Breast epithelium (tissue), 4 donors: ENCODE measurements around the gene NBEAL1. TPM values are rescaled to one million over a fixed set of nuclear protein-coding genes. Genes with fewer than 3 reads are reported as not detected.
"Not testable (repeated sequence)": the region's sequence is repeated elsewhere in the genome, so short reads cannot be mapped to it uniquely, and the experiment has no call there.

Experiments
- DNase-seq, 2 donors: peaks; one replicate each; pipeline ENCODE4 v3.0.0-alpha.2; 2019; ENCODE audit warnings: low spot score in 2 of 2
- H3K27ac ChIP-seq, 2 donors: fragments of 200-600 bp; sonication (generic) in 1 of 2; one replicate each; pipeline ENCODE4 v1.5.1; 2016 to 2019; ENCODE audit warnings: mild to moderate bottlenecking in 1 of 2
- H3K27me3 ChIP-seq, 2 donors: fragments of 200-600 bp; sonication (generic) in 1 of 2; one replicate each; pipeline versions ENCODE4 v1.5.1 to v1.6.0; 2017 to 2019; ENCODE audit warnings: control low read depth in 1 of 2, mild to moderate bottlenecking in 1 of 2
- H3K36me3 ChIP-seq: fragments of 200-600 bp; one replicate; pipeline ENCODE4 v1.5.1; 2019
- H3K4me1 ChIP-seq, 2 donors: fragments of 200-600 bp; sonication (generic); one replicate each; pipeline ENCODE4 v1.5.1; 2016 to 2019; ENCODE audit warnings: control low read depth in 1 of 2
- H3K4me3 ChIP-seq, 3 donors: fragments of 200-600 bp; sonication (generic); 1 replicate in 2 of 3; 2 replicates in 1 of 3; pipeline ENCODE4 v1.5.1; 2016 to 2019; ENCODE audit warnings: mild to moderate bottlenecking in 3 of 3, moderate library complexity in 2 of 3
- H3K9me3 ChIP-seq, 2 donors: fragments of 200-600 bp; sonication (generic) in 1 of 2; one replicate each; pipeline ENCODE4 v1.5.1; 2016 to 2019; ENCODE audit warnings: control low read depth in 1 of 2
- POLR2A ChIP-seq: fragments of 450-650 bp; IDR thresholded peaks from one replicate; pipeline ENCODE4 v1.6.1; 2016; ENCODE audit warnings: antibody characterized with exemption, mild to moderate bottlenecking, moderate library complexity
- POLR2AphosphoS5 ChIP-seq, 3 donors: sonication (generic); formaldehyde crosslinking; IDR thresholded peaks; one replicate each; pipeline ENCODE4 v1.6.1; 2017; ENCODE audit warnings: antibody characterized with exemption in 3 of 3
- intact Hi-C: fragments of 100-400 bp; cut with DNase I; formaldehyde crosslinking; loops from one replicate; pipeline ENCODE4 v1.15.1; 2023; ENCODE audit warnings: low total_unique reads
- total RNA-seq, 3 donors: library from RNA; depleted of rRNA; stranded (reverse); fragments of >200 nt; gene quantifications; one replicate each; pipeline ENCODE4 v1.1.0, GENCODE V29; 2016
- TF ChIP-seq, protein P1 (sequence below), 3 donors: fragments of 450-650 bp; IDR thresholded peaks; one replicate each; pipeline ENCODE4 v1.5.1; 2016 to 2017; ENCODE audit warnings: antibody characterized with exemption in 3 of 3, mild to moderate bottlenecking in 3 of 3, moderate library complexity in 3 of 3

Gene NBEAL1
- total RNA-seq, 3 donors from 2014 or later = 34.7 to 84.3 (median 64.9) TPM

DNA sequence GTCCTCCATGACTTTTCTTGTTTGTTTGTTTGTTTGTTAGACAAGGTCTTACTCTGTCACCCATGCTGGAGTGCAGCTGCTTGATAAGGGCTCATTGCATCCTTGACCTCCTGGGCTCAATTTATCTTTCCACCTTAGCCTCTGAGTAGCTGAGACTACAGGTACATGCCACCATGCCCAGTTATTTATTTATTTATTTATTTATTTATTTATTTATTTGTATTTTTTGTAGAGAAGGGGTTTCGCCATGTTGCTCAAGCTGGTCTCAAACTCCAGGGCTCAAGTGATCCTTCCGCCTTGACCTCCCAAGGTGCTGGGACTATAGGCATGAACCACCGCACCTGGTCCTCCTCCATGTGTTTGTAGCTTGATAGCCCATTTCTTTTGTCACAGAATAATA, 37.9 kb downstream of the NBEAL1 start:
- Histone ChIP-seq H3K36me3 (no peaks in the 10 kb centered on the region), H3K27me3 (no peaks in the 10 kb centered on the region), H3K9me3 (no peaks in the 10 kb centered on the region), H3K27ac (no peak overlapping the region), H3K4me3 (no peak overlapping the region), H3K4me1 (no peaks in the 10 kb centered on the region)
- DNase-seq = no peak
- TF ChIP-seq, protein P1, sequence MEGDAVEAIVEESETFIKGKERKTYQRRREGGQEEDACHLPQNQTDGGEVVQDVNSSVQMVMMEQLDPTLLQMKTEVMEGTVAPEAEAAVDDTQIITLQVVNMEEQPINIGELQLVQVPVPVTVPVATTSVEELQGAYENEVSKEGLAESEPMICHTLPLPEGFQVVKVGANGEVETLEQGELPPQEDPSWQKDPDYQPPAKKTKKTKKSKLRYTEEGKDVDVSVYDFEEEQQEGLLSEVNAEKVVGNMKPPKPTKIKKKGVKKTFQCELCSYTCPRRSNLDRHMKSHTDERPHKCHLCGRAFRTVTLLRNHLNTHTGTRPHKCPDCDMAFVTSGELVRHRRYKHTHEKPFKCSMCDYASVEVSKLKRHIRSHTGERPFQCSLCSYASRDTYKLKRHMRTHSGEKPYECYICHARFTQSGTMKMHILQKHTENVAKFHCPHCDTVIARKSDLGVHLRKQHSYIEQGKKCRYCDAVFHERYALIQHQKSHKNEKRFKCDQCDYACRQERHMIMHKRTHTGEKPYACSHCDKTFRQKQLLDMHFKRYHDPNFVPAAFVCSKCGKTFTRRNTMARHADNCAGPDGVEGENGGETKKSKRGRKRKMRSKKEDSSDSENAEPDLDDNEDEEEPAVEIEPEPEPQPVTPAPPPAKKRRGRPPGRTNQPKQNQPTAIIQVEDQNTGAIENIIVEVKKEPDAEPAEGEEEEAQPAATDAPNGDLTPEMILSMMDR (IDR thresholded peaks at IDR 0.05) = no peak
- intact Hi-C loops = no loop called here

DNA sequence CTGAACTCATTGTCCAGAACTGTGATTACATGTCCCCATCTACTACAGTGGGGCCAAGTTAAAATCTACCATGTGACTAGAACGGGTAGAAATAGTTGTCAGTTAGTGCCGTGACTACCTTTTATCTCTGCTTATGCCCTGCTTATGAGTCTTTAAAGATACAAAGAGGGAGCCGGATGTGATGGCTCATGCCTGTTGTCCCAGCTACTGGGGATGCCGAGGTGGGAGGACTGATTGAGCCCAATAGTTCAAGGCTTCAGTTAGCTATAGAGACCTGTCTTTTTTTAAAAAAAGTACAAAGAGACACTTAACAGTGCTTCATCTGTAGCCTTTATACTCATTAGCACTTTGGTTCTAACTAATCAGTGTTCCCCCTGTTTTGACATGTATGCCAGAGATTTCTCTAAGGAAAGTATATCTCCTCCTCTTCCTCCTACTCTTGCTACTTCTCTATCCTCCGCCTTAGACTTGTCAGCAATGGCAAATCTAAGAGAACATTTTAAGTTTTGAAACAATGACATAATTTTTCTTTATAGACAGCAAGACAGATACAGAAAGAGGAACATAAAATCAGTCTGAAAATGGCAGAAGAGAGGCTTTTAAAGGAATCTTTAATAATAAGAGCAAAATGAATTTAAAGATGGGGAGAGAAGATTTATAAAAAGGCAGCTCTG, 45.0 kb downstream of the NBEAL1 start:
- Histone ChIP-seq H3K9me3 (no peaks in the 10 kb centered on the region), H3K36me3 (no peaks in the 10 kb centered on the region), H3K4me3 (no peak overlapping the region), H3K27me3 (no peaks in the 10 kb centered on the region), H3K27ac (no peak overlapping the region), H3K4me1 (no peaks in the 10 kb centered on the region)
- TF ChIP-seq POLR2A (no peak), POLR2AphosphoS5 (IDR thresholded peaks at IDR 0.05) (no peak)
- TF ChIP-seq, protein P1 (IDR thresholded peaks at IDR 0.05) = no peak
- DNase-seq = no peak
- intact Hi-C loops = no loop called here

DNA sequence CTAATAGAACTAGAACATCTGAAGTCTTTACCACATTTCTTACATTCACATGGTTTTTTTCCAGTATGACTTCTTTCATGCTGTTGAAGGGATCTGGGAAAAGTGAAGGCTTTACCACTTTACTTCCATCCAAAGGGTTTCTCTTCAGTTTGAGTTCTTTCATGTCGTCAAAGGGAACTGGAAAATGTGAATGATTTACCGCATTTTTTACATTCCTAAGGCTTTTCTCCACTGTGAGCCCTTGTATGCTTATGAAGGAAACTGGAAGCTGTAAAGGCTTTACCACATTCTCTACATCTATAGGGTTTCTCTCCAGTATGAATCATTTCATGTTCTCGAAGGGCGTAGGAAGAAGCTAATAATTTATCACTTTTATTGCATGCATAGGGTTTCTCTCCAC, 46.7 kb downstream of the NBEAL1 start:
- DNase-seq = no peak
- H3K36me3 ChIP-seq = no peaks in the 10 kb centered on the region
- intact Hi-C loops = no loop called here
- no peaks in the 10 kb centered on the region for H3K9me3 ChIP-seq
- no peak overlapping the region for H3K27ac ChIP-seq
- no peaks in the 10 kb centered on the region for H3K4me1 ChIP-seq
- H3K4me3 ChIP-seq = no peak overlapping the region
- no peak for TF ChIP-seq POLR2AphosphoS5 (IDR thresholded peaks at IDR 0.05)
- no peak for TF ChIP-seq POLR2A
- TF ChIP-seq, protein P1 (IDR thresholded peaks at IDR 0.05) = no peak
- H3K27me3 ChIP-seq = no peaks in the 10 kb centered on the region

DNA sequence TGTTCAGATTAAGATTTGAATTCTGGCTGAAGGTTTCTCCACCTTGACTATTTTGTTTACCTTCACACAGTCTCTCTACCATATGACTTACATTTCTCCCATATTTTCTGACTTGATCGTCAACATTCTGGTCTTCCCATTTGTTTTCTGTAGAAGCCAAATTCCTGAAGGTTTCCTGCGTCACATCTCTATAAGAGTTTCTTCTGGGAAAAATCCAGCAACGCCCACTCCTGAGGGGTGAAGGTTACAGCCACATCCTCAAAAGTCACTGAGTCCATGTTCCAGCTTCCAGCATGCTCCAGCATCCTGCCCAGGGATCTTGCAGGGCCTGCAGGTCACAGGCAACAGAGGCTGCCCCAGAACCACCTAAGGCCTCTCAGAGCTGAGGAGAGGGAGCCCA, 47.5 kb downstream of the NBEAL1 start:
- Histone ChIP-seq H3K27ac (no peak overlapping the region), H3K4me3 (no peak overlapping the region), H3K9me3 (no peaks in the 10 kb centered on the region), H3K36me3 (no peaks in the 10 kb centered on the region), H3K4me1 (no peaks in the 10 kb centered on the region), H3K27me3 (no peaks in the 10 kb centered on the region)
- no peak for DNase-seq
- intact Hi-C loops = no loop called here
- TF ChIP-seq, protein P1 (IDR thresholded peaks at IDR 0.05) = no peak
- TF ChIP-seq POLR2AphosphoS5 (IDR thresholded peaks at IDR 0.05) = no peak
- TF ChIP-seq POLR2A = no peak

DNA sequence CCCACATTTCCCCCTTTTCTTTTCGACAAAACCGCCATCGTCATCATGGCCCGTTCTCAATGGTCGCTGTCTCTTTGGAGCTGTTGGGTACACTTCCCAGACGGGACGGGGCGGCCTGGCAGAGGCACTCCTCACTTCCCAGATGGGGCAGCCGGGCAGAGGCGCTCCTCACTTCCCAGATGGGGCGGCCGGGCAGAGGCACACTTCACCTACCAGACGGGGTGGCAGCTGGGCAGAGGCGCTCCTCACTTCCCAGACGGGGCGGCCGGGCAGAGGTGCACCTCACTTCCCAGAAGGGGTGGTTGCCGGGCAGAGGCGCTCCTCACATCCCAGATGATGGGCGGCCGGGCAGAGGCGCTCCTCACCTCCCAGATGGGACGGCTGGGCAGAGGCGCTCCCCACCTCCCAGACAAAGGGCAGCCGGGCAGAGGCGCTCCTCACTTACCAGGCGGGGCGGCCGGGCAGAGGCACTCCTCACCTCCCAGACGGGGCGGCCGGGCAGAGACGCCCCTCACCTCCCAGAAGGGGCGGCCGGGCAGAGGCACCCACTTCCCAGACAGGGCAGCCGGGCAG, 51.9 kb downstream of the NBEAL1 start:
- H3K27ac ChIP-seq, H3K4me1 ChIP-seq, DNase-seq, H3K4me3 ChIP-seq, H3K9me3 ChIP-seq, H3K27me3 ChIP-seq, intact Hi-C loops, H3K36me3 ChIP-seq: not testable (repeated sequence)
